GM23248 (cell line): Measurements from ENCODE around the gene CHRNB1. TPM values are rescaled to one million over a fixed set of nuclear protein-coding genes. Genes with fewer than 3 reads are reported as not detected.

Experiments used
- DNase-seq: peaks from one replicate; pipeline ENCODE4 v3.0.0-alpha.2; 2015
- H2AFZ ChIP-seq: fragments of 200-600 bp; sonication (generic); 2 replicates; pipeline ENCODE4 v1.6.1; 2016; ENCODE audit warnings: antibody characterized with exemption
- H3F3A ChIP-seq: fragments of 200-600 bp; sonication (generic); 2 replicates; pipeline ENCODE4 v1.6.1; 2016; ENCODE audit warnings: mild to moderate bottlenecking, antibody characterized with exemption, mixed run types; ENCODE audit not compliant: insufficient read depth
- H3K27ac ChIP-seq: fragments of 200-600 bp; sonication (generic); 2 replicates; pipeline ENCODE4 v1.5.1; 2016; ENCODE audit warnings: mild to moderate bottlenecking
- H3K27me3 ChIP-seq: fragments of 200-600 bp; sonication (generic); replicated peaks from 2 replicates; pipeline ENCODE4 v1.6.1; 2016; ENCODE audit warnings: mild to moderate bottlenecking; ENCODE audit not compliant: insufficient read depth
- H3K36me3 ChIP-seq: fragments of 200-600 bp; sonication (generic); 2 replicates; pipeline ENCODE4 v1.6.1; 2016; ENCODE audit warnings: low read depth, mild to moderate bottlenecking
- H3K4me1 ChIP-seq: fragments of 200-600 bp; sonication (generic); 2 replicates; pipeline ENCODE4 v1.6.1; 2016; ENCODE audit warnings: mild to moderate bottlenecking; ENCODE audit not compliant: insufficient read depth
- H3K4me2 ChIP-seq: fragments of 200-600 bp; sonication (generic); one replicate; pipeline ENCODE4 v1.6.1; 2016; ENCODE audit warnings: mild to moderate bottlenecking; ENCODE audit not compliant: unreplicated experiment
- H3K4me3 ChIP-seq: fragments of 200-600 bp; sonication (generic); 2 replicates; pipeline ENCODE4 v1.5.1; 2016; ENCODE audit warnings: mild to moderate bottlenecking
- H3K79me2 ChIP-seq: fragments of 200-600 bp; sonication (generic); 2 replicates; pipeline ENCODE4 v1.6.1; 2016; ENCODE audit warnings: mild to moderate bottlenecking; ENCODE audit not compliant: insufficient read depth
- H3K9ac ChIP-seq: fragments of 200-600 bp; sonication (generic); 2 replicates; pipeline ENCODE4 v1.6.1; 2016; ENCODE audit warnings: mild to moderate bottlenecking
- H3K9me2 ChIP-seq: fragments of 200-600 bp; sonication (generic); 2 replicates; pipeline ENCODE4 v1.6.1; 2016; ENCODE audit warnings: mixed run types, mild to moderate bottlenecking, moderate library complexity; ENCODE audit not compliant: insufficient read depth
- H3K9me3 ChIP-seq: fragments of 200-600 bp; sonication (generic); one replicate; pipeline ENCODE4 v1.6.1; 2017; ENCODE audit warnings: low read depth
- H4K20me1 ChIP-seq: fragments of 200-600 bp; sonication (generic); 2 replicates; pipeline ENCODE4 v1.6.0; 2016; ENCODE audit not compliant: insufficient read depth
- EZH2 ChIP-seq: fragments of 200-600 bp; sonication (generic); IDR thresholded peaks from 2 replicates; pipeline ENCODE4 v1.6.1; 2018; ENCODE audit warnings: antibody characterized with exemption, mild to moderate bottlenecking; ENCODE audit not compliant: insufficient read depth, poor library complexity, severe bottlenecking
- EZH2phosphoT487 ChIP-seq: fragments of 200-600 bp; sonication (generic); IDR thresholded peaks from 2 replicates; pipeline ENCODE4 v1.6.1; 2018; ENCODE audit warnings: antibody characterized with exemption, moderate library complexity, mild to moderate bottlenecking, low read depth; ENCODE audit not compliant: insufficient read depth
- WGBS, 2 experiments: methylation state at CpG; one replicate each; pipeline ENCODE4 v1.1.6; 2015 to 2017; ENCODE audit warnings: low lambda C conversion rate in 2 of 2, low coverage in 1 of 2; ENCODE audit errors: missing lambda C conversion rate in 2 of 2; 5-methylcytosine and 5-hydroxymethylcytosine counted together
- in situ Hi-C: fragments of 300-500 bp; cut with MboI; formaldehyde crosslinking; loops from 2 replicates; pipeline ENCODE4 v1.15.0; 2020
- polyA plus RNA-seq: library from polyadenylated mRNA; unstranded; fragments of >200 nt; fragmentation: Nextera tagmentation; extraction: Ambion mirVana; gene quantifications from 2 replicates; pipeline ENCODE4 v1.2.1, GENCODE V29; 2016
- total RNA-seq: library from RNA; depleted of rRNA; stranded (reverse); fragments of >200 nt; shearing (Covaris generic); gene quantifications from 2 replicates; pipeline ENCODE4 v1.2.3, GENCODE V29; 2014

CHRNB1 gene
- total and polyA plus RNA-seq, 2 experiments from 2014 or later: 3.5 to 4.9 TPM

DNA sequence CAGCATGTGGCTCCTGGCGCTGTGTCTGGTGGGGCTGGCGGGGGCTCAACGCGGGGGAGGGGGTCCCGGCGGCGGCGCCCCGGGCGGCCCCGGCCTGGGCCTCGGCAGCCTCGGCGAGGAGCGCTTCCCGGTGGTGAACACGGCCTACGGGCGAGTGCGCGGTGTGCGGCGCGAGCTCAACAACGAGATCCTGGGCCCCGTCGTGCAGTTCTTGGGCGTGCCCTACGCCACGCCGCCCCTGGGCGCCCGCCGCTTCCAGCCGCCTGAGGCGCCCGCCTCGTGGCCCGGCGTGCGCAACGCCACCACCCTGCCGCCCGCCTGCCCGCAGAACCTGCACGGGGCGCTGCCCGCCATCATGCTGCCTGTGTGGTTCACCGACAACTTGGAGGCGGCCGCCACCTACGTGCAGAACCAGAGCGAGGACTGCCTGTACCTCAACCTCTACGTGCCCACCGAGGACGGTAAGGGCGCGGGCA is 36.6 kb upstream of the CHRNB1 start:
- no peak overlapping the region for H3K9ac ChIP-seq
- WGBS, 2 experiments: 88 to 96% methylated on average over 15 to 46 of the region's 58 CpGs
- no peaks in the 10 kb centered on the region for H3K36me3 ChIP-seq
- no peaks in the 10 kb centered on the region for H3K27me3 ChIP-seq
- H3K4me3 ChIP-seq: no peak overlapping the region
- no peaks in the 10 kb centered on the region; the same call in 1 of the 2 replicates for H3K79me2 ChIP-seq
- no peaks in the 10 kb centered on the region for H3K9me2 ChIP-seq
- H4K20me1 ChIP-seq: no peaks in the 10 kb centered on the region
- H3K27ac ChIP-seq: no peak overlapping the region
- in situ Hi-C loops: no loop called here
- H3F3A ChIP-seq: peaks cover 12% of the 10 kb centered on the region
- DNase-seq: no peak
- no peak overlapping the region for H3K4me2 ChIP-seq
- peaks cover 11% of the 10 kb centered on the region for H3K4me1 ChIP-seq
- H3K9me3 ChIP-seq: no peaks in the 10 kb centered on the region
- no peak for TF ChIP-seq EZH2phosphoT487
- no peak for TF ChIP-seq EZH2
- no peak overlapping the region for H2AFZ ChIP-seq

DNA sequence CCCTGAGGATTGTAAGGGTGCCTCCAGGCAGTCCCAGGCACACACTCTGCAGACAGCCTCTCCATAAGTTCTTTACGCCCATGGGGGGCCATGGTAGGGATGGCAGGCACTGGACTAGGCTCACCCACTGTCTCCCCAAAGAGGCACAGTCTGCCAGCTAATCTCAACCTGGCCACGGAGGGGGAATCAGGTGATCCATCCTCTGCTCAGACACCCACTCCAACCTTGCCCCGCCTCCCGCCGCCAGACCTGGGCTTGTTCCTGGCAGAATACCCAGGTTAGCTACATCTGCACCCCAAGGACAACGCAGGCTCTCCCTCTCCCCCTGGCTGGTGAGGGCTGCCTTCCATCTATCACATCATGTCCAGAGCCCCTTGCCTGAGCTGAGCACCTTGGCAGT is 36.0 kb upstream of the CHRNB1 start:
- no peaks in the 10 kb centered on the region for H3K36me3 ChIP-seq
- no peak overlapping the region for H3K4me3 ChIP-seq
- no peaks in the 10 kb centered on the region; the same call in 1 of the 2 replicates for H3K79me2 ChIP-seq
- no peaks in the 10 kb centered on the region for H3K9me3 ChIP-seq
- peaks cover 16% of the 10 kb centered on the region for H3K4me1 ChIP-seq
- DNase-seq: no peak
- in situ Hi-C loops: no loop called here
- H3K4me2 ChIP-seq: no peak overlapping the region
- TF ChIP-seq EZH2 (no peak), EZH2phosphoT487 (no peak)
- H2AFZ ChIP-seq: no peak overlapping the region
- no peaks in the 10 kb centered on the region for H3K9me2 ChIP-seq
- H3K27me3 ChIP-seq: no peaks in the 10 kb centered on the region
- no peak overlapping the region for H3K27ac ChIP-seq
- H3K9ac ChIP-seq: no peak overlapping the region
- WGBS, 2 experiments: 91% methylated on average over 6 of the region's 6 CpGs
- H3F3A ChIP-seq: peaks cover 12% of the 10 kb centered on the region
- no peaks in the 10 kb centered on the region for H4K20me1 ChIP-seq

DNA sequence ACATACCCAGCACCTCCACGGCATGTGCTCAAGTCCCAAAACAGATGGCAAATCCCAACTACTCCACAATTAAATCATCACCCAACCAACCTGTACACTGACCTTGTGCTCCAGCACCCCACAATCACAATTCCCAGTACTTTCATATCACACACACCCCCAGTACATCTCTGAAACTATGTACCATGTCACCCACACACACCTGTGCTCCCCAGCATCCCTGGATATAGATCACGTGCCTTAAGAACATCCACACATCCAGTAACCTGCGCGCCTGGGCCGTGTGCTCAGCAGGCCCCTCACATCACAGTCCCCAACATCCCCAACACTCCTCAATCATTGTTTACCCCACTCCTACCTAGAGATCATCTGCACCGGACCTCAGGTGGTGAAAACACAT is 35.1 kb upstream of the CHRNB1 start:
- Histone ChIP-seq H3F3A (peaks cover 12% of the 10 kb centered on the region), H3K9me3 (no peaks in the 10 kb centered on the region), H3K27ac (no peak overlapping the region), H2AFZ (no peak overlapping the region), H3K36me3 (no peaks in the 10 kb centered on the region), H3K27me3 (no peaks in the 10 kb centered on the region), H3K9ac (no peak overlapping the region), H3K4me1 (peaks cover 16% of the 10 kb centered on the region), H3K4me2 (no peak overlapping the region), H4K20me1 (no peaks in the 10 kb centered on the region), H3K9me2 (no peaks in the 10 kb centered on the region), H3K79me2 (no peaks in the 10 kb centered on the region; the same call in 1 of the 2 replicates), H3K4me3 (no peak overlapping the region)
- 91 to 94% methylated on average over 6 of the region's 6 CpGs for WGBS, 2 experiments
- in situ Hi-C loops: no loop called here
- no peak for DNase-seq
- no peak for TF ChIP-seq EZH2
- TF ChIP-seq EZH2phosphoT487: no peak

DNA sequence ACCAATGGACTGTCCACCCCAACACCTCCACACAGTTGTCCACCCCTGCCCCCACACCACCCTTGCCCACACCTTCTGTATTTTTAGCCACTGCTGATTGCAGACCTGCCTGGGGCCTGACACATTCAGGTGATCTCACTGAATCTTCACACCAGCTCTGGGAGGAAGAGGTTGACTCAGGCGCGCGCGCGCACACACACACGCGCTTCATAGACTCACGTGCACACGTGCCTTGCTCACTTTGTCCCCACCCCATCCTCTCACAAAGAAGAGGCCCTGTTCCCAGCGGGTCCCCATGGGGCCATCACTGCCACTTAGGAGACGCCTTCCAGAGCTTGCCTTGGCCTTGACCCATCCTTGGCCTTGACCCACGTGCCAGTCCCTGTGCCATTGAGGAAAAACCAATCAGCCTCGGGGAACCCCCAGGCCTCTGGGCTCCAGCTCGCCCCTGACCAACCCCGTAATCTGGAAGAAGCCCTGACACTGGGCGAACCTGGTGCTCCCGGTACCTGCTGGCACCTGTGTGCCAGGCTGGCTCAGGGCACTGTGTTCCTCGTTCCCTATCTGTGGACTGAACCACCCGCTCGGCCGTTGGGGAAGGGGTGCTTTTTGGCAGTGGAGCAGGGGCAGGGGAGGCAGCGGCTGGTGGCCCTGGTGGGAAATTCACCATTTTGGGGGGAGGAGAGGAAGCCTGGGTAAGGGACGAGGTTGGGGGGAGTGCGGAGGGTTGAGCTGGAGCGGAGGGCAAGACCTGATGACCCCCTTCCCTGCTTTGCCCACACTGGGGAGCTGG is 34.0 kb upstream of the CHRNB1 start:
- no peaks in the 10 kb centered on the region for H3K36me3 ChIP-seq

More for the DNA sequence above, 34.0 kb upstream of the CHRNB1 start:
- Histone ChIP-seq H3K9me2 (no peaks in the 10 kb centered on the region), H3K9ac (no peak overlapping the region), H4K20me1 (no peaks in the 10 kb centered on the region), H3F3A (peaks cover 12% of the 10 kb centered on the region), H3K4me3 (no peak overlapping the region), H3K4me2 (no peak overlapping the region), H2AFZ (no peak overlapping the region), H3K9me3 (no peaks in the 10 kb centered on the region), H3K27ac (no peak overlapping the region), H3K79me2 (no peaks in the 10 kb centered on the region; the same call in 1 of the 2 replicates), H3K27me3 (no peaks in the 10 kb centered on the region), H3K4me1 (peaks cover 16% of the 10 kb centered on the region)
- 94% methylated on average over 21 to 25 of the region's 25 CpGs for WGBS, 2 experiments
- no peak for DNase-seq
- TF ChIP-seq EZH2phosphoT487: no peak
- no peak for TF ChIP-seq EZH2
- in situ Hi-C loops: no loop called here
